Transverse colon (tissue), 4 donors: ENCODE data around the gene TRIM69. TPM values are rescaled to one million over a fixed set of nuclear protein-coding genes. Genes with fewer than 3 reads are reported as not detected.
"Not testable (repeated sequence)": the region's sequence is repeated elsewhere in the genome, so short reads cannot be mapped to it uniquely, and the experiment has no call there.

Experiments used
- DNase-seq: peaks from one replicate; pipeline ENCODE4 v3.0.0-alpha.2; 2019
- H3K27ac ChIP-seq, 4 donors: fragments of 200-600 bp; sonication (generic); 2 replicates each; pipeline ENCODE4 v1.5.1; 2016 to 2018; ENCODE audit warnings: inconsistent platforms in 4 of 4
- H3K27me3 ChIP-seq: fragments of 200-600 bp; sonication (generic); 2 replicates; pipeline ENCODE4 v1.5.1; 2017; ENCODE audit warnings: inconsistent platforms
- H3K36me3 ChIP-seq, 4 donors: fragments of 200-600 bp; sonication (generic); 2 replicates each; pipeline ENCODE4 v1.5.1; 2017 to 2019; ENCODE audit warnings: inconsistent platforms in 4 of 4
- H3K4me1 ChIP-seq, 4 donors: fragments of 200-600 bp; sonication (generic); 2 replicates each; pipeline ENCODE4 v1.5.1; 2017 to 2020; ENCODE audit warnings: inconsistent platforms in 4 of 4
- H3K4me3 ChIP-seq, 4 donors: fragments of 200-600 bp; sonication (generic); 1 replicate in 1 of 4; 2 replicates in 3 of 4; pipeline versions ENCODE4 v1.5.1 to v1.6.1; 2017 to 2019; ENCODE audit warnings: inconsistent platforms in 4 of 4
- H3K9me3 ChIP-seq, 2 donors: fragments of 200-600 bp; sonication (generic); 2 replicates each; pipeline ENCODE4 v1.5.1; 2017 to 2019; ENCODE audit warnings: inconsistent platforms in 2 of 2
- EP300 ChIP-seq: sonication (generic); formaldehyde crosslinking; IDR thresholded peaks from one replicate; pipeline ENCODE4 v1.6.1; 2017; ENCODE audit warnings: antibody characterized with exemption, low read depth
- POLR2A ChIP-seq: fragments of 450-650 bp; IDR thresholded peaks from one replicate; pipeline ENCODE4 v1.6.1; 2016; ENCODE audit warnings: antibody characterized with exemption, mild to moderate bottlenecking, moderate library complexity
- POLR2AphosphoS5 ChIP-seq, 3 donors: sonication (generic); formaldehyde crosslinking; IDR thresholded peaks; one replicate each; pipeline ENCODE4 v1.6.1; 2016; ENCODE audit warnings: antibody characterized with exemption in 3 of 3
- WGBS, 2 donors: methylation state at CpG; one replicate each; pipeline ENCODE4 v1.1.5; 2018; ENCODE audit warnings: low coverage in 1 of 2; 5-methylcytosine and 5-hydroxymethylcytosine counted together
- in situ Hi-C, 4 donors: fragments of 200-750 bp; cut with MboI; loops; one replicate each; pipeline versions ENCODE4 v1.15.0 to v1.15.1; 2017; ENCODE audit warnings: low sequenced_read_pairs in 3 of 4, low pct_ligation_motif_present in 1 of 4, low pct_unique_long_range_greater_than_20kb in 1 of 4
- intact Hi-C: fragments of 100-400 bp; cut with DNase I; formaldehyde crosslinking; loops from one replicate; pipeline ENCODE4 v1.15.1; 2023; ENCODE audit warnings: low total_unique reads
- total RNA-seq, 4 donors: library from RNA; depleted of rRNA; stranded (reverse); fragments of >200 nt; gene quantifications; one replicate each; pipeline ENCODE4 v1.1.0, GENCODE V29; 2016
- TF ChIP-seq, protein P1 (sequence below), 5 experiments: fragments of 200-600 bp in 3 of 5; fragments of 450-650 bp in 2 of 5; sonication (generic) in 3 of 5; IDR thresholded peaks; 1 replicate in 2 of 5; 2 replicates in 3 of 5; pipeline ENCODE4 v1.5.1; 2016 to 2017; ENCODE audit warnings: antibody characterized with exemption in 5 of 5, inconsistent platforms in 3 of 5, mild to moderate bottlenecking in 2 of 5, moderate library complexity in 1 of 5

TRIM69 gene
- total RNA-seq, 4 donors from 2014 or later = 5.6 to 17.3 (median 13.7) TPM

GRCh38 chr15:44718180-44718926, 18.0 kb upstream of the TRIM69 start:
- 58 to 59% methylated on average over 3 to 4 of the region's 4 CpGs for WGBS, 2 donors

GRCh38 chr15:44718927-44719292, 17.4 kb upstream of the TRIM69 start:
- Histone ChIP-seq H3K36me3 (peaks cover 0 to 42% (median 16%) of the 10 kb centered on the region in 4 donors), H3K4me1 (peaks cover 3 to 60% (median 9%) of the 10 kb centered on the region in 4 donors), H3K27me3 (no peaks in the 10 kb centered on the region), H3K9me3 (no peaks in the 10 kb centered on the region), H3K27ac (peak overlapping the region; percentile 27 to 51 (median 40)), H3K4me3 (no peak overlapping the region)
- TF ChIP-seq POLR2AphosphoS5 (IDR thresholded peaks at IDR 0.05) = no peak
- TF ChIP-seq POLR2A = no peak
- TF ChIP-seq EP300 = no peak
- TF ChIP-seq, protein P1, sequence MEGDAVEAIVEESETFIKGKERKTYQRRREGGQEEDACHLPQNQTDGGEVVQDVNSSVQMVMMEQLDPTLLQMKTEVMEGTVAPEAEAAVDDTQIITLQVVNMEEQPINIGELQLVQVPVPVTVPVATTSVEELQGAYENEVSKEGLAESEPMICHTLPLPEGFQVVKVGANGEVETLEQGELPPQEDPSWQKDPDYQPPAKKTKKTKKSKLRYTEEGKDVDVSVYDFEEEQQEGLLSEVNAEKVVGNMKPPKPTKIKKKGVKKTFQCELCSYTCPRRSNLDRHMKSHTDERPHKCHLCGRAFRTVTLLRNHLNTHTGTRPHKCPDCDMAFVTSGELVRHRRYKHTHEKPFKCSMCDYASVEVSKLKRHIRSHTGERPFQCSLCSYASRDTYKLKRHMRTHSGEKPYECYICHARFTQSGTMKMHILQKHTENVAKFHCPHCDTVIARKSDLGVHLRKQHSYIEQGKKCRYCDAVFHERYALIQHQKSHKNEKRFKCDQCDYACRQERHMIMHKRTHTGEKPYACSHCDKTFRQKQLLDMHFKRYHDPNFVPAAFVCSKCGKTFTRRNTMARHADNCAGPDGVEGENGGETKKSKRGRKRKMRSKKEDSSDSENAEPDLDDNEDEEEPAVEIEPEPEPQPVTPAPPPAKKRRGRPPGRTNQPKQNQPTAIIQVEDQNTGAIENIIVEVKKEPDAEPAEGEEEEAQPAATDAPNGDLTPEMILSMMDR (IDR thresholded peaks at IDR 0.05) = no peak
- WGBS, 2 donors = 85 to 91% methylated on average over 6 to 8 of the region's 8 CpGs
- in situ Hi-C loops (no loop called here), intact Hi-C loops (no loop called here)
- DNase-seq = no peak

More at GRCh38 chr15:44718180-44718926, 18.0 kb upstream of the TRIM69 start:
- Histone ChIP-seq H3K4me3 (no peak overlapping the region), H3K36me3 (peaks cover 0 to 42% (median 16%) of the 10 kb centered on the region in 4 donors), H3K27ac (peak overlapping the region in 2 of 4 donors; percentile 45 to 51), H3K4me1 (peaks cover 7 to 66% (median 14%) of the 10 kb centered on the region in 4 donors), H3K27me3 (no peaks in the 10 kb centered on the region), H3K9me3 (no peaks in the 10 kb centered on the region)
- in situ Hi-C loops = no loop called here
- DNase-seq = no peak
- TF ChIP-seq, protein P1 (IDR thresholded peaks at IDR 0.05) = no peak
- TF ChIP-seq EP300 (no peak), POLR2AphosphoS5 (IDR thresholded peaks at IDR 0.05) (no peak), POLR2A (no peak)
- intact Hi-C loops = no loop called here

GRCh38 chr15:44719293-44719999, 16.9 kb upstream of the TRIM69 start:
- Histone ChIP-seq H3K27me3 (no peaks in the 10 kb centered on the region), H3K4me3 (no peak overlapping the region), H3K4me1 (peaks cover 0 to 55% (median 3%) of the 10 kb centered on the region in 4 donors), H3K27ac (peak overlapping the region; percentile 27 to 51 (median 40)), H3K9me3 (no peaks in the 10 kb centered on the region), H3K36me3 (peaks cover 0 to 42% (median 16%) of the 10 kb centered on the region in 4 donors)
- 62 to 63% methylated on average over 4 of the region's 4 CpGs for WGBS, 2 donors
- intact Hi-C loops (no loop called here), in situ Hi-C loops (no loop called here)
- TF ChIP-seq POLR2A = peak; percentile 27
- TF ChIP-seq, protein P1 (IDR thresholded peaks at IDR 0.05) = no peak
- TF ChIP-seq POLR2AphosphoS5 (IDR thresholded peaks at IDR 0.05) = peak in 2 of 3 donors; percentile 13 to 60
- no peak for TF ChIP-seq EP300
- DNase-seq = no peak

DNA sequence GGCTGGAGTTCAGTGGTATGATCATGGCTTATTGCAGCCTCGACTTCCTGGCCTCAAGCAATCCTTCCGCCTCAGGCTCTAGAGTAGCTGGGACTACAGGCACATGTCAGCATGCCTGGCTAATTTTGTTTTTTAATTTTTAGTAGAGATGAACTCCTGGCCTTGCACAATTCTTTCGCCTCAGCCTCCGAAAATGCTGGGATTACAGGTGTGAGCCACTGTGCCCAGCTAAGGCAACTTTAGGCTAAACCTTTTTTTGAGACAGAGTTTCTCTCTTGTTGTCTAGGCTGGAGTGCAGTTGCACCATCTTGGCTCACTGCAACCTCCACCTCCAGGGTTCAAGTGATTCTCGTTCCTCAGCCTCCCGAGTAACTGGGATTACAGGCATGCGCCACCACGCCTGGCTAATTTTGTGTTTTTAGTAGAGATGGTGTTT, 16.3 kb upstream of the TRIM69 start:
- intact Hi-C loops, H3K4me3 ChIP-seq, DNase-seq, H3K9me3 ChIP-seq, H3K27me3 ChIP-seq, in situ Hi-C loops: not testable (repeated sequence)
- peaks cover 0 to 54% (median 0%) of the 10 kb centered on the region in 4 donors for H3K4me1 ChIP-seq
- 63 to 82% methylated on average over 2 to 8 of the region's 8 CpGs for WGBS, 2 donors
- H3K36me3 ChIP-seq = peaks cover 0 to 42% (median 16%) of the 10 kb centered on the region in 4 donors
- peak overlapping the region; percentile 27 to 51 (median 40) for H3K27ac ChIP-seq
- TF ChIP-seq POLR2A = peak; percentile 20
